Measurements from ENCODE around the gene TPST1.

DNA sequence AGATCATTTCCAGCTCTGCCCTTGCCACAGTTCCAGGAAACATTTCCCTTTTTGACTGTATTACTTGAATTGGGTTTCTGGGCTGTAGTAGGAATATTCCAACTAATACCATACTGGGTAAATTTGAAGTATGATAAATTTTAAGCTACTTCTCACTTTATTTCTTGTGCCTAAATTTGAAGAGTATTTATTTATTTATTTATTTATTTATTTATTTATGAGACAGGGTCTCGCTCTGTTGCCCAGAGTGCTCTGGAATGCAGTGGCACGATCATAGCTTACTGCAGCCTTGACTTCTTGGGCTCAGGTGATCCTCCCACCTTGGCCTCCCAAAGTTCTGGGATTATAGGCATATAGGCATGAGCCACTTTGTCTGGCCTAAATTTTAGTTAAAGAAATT lies 105.5 kb downstream of the TPST1 start:
- TF ChIP-seq POLR2AphosphoS5 (IDR thresholded peaks at IDR 0.05; ENCODE audit: borderline replicate concordance, low read depth, low read length) (no peak), EZH2 (IDR thresholded peaks at IDR 0.05) (no peak)

All from SK-N-MC (cell line).